GM23338 (cell line): ENCODE measurements around the gene TPH1. TPM values are rescaled to one million over a fixed set of nuclear protein-coding genes. Genes with fewer than 3 reads are reported as not detected.
A peak's percentile ranks its signal among the peaks of the same experiment; 100 is the strongest.

Source experiments
- ATAC-seq: fragments of 200-7000 bp; cut with Tn5 transposase; 3 replicates; pipeline ENCODE4 v1.9.1; 2020
- DNase-seq: peaks from one replicate; pipeline ENCODE4 v3.0.0-alpha.2; 2015; ENCODE audit warnings: low spot score
- H2AFZ ChIP-seq: fragments of 200-600 bp; sonication (generic); 2 replicates; pipeline ENCODE4 v1.8.0; 2016; ENCODE audit warnings: antibody characterized with exemption, mild to moderate bottlenecking, moderate library complexity
- H3F3A ChIP-seq: fragments of 200-600 bp; sonication (generic); replicated peaks from 2 replicates; pipeline ENCODE4 v1.8.0; 2017; ENCODE audit warnings: antibody characterized with exemption, mixed run types, low read depth
- H3K27ac ChIP-seq: fragments of 200-600 bp; sonication (generic); 2 replicates; pipeline ENCODE4 v1.6.1; 2016; ENCODE audit warnings: low read depth
- H3K27me3 ChIP-seq: fragments of 200-600 bp; sonication (generic); 2 replicates; pipeline ENCODE4 v1.8.0; 2016; ENCODE audit warnings: mild to moderate bottlenecking, mixed run types, moderate library complexity; ENCODE audit not compliant: insufficient read depth
- H3K36me3 ChIP-seq: fragments of 200-600 bp; sonication (generic); 2 replicates; pipeline ENCODE4 v1.8.0; 2016; ENCODE audit warnings: mild to moderate bottlenecking; ENCODE audit not compliant: insufficient read depth
- H3K4me1 ChIP-seq: fragments of 200-600 bp; sonication (generic); 2 replicates; pipeline ENCODE4 v1.8.0; 2016; ENCODE audit warnings: mild to moderate bottlenecking, moderate library complexity; ENCODE audit not compliant: insufficient read depth
- H3K4me2 ChIP-seq: fragments of 200-600 bp; sonication (generic); 2 replicates; pipeline ENCODE4 v1.7.1; 2017; ENCODE audit warnings: mixed run types
- H3K4me3 ChIP-seq: fragments of 200-600 bp; sonication (generic); 2 replicates; pipeline ENCODE4 v1.6.1; 2016; ENCODE audit warnings: mixed run types
- H3K79me2 ChIP-seq: fragments of 200-600 bp; sonication (generic); replicated peaks from 2 replicates; pipeline ENCODE4 v1.8.0; 2017; ENCODE audit warnings: mild to moderate bottlenecking; ENCODE audit not compliant: insufficient read depth
- H3K9me2 ChIP-seq: fragments of 200-600 bp; sonication (generic); 2 replicates; pipeline ENCODE4 v1.8.0; 2017; ENCODE audit not compliant: insufficient read depth
- H4K20me1 ChIP-seq: fragments of 200-600 bp; sonication (generic); replicated peaks from 2 replicates; pipeline ENCODE4 v1.8.0; 2017; ENCODE audit warnings: mild to moderate bottlenecking; ENCODE audit not compliant: insufficient read depth
- H3K27ac Mint-ChIP-seq: 2 replicates; pipeline ENCODE4 v1.8.0; 2020; ENCODE audit warnings: inconsistent platforms, mild to moderate bottlenecking, moderate library complexity, mixed read lengths
- H3K27me3 Mint-ChIP-seq: 3 replicates; pipeline ENCODE4 v1.8.0; 2022; ENCODE audit warnings: low read depth, mild to moderate bottlenecking, moderate library complexity, mixed read lengths, inconsistent platforms; ENCODE audit not compliant: insufficient read depth, poor library complexity
- H3K36me3 Mint-ChIP-seq: 3 replicates; pipeline ENCODE4 v1.8.0; 2021; ENCODE audit warnings: low read depth, mild to moderate bottlenecking, inconsistent platforms, moderate library complexity, mixed read lengths
- H3K4me1 Mint-ChIP-seq: 3 replicates; pipeline ENCODE4 v1.8.0; 2020; ENCODE audit warnings: mild to moderate bottlenecking, inconsistent platforms, mixed read lengths
- H3K4me3 Mint-ChIP-seq: 3 replicates; pipeline ENCODE4 v1.8.0; 2021; ENCODE audit warnings: moderate library complexity, mild to moderate bottlenecking, inconsistent platforms, mixed read lengths
- H3K9me3 Mint-ChIP-seq: 3 replicates; pipeline ENCODE4 v1.8.0; 2020; ENCODE audit warnings: moderate library complexity, mild to moderate bottlenecking, inconsistent platforms, mixed read lengths
- NANOG ChIP-seq: IDR thresholded peaks from 2 replicates; pipeline ENCODE4 v1.6.1; 2016; ENCODE audit warnings: antibody characterized with exemption, borderline replicate concordance
- ZNF114 ChIP-seq: fragments of 250-450 bp; sonication (Bioruptor Pico); IDR thresholded peaks from 2 replicates; pipeline ENCODE4 v1.5.0; 2020; ENCODE audit warnings: mild to moderate bottlenecking, moderate library complexity
- polyA plus RNA-seq: library from polyadenylated mRNA; unstranded; fragments of >200 nt; fragmentation: Nextera tagmentation; extraction: Ambion mirVana; gene quantifications from 2 replicates; pipeline ENCODE4 v1.2.1, GENCODE V29; 2016
- total RNA-seq: library from RNA; depleted of rRNA; stranded (reverse); fragments of >200 nt; shearing (Covaris generic); gene quantifications from 2 replicates; pipeline ENCODE4 v1.2.3, GENCODE V29; 2014
- TF ChIP-seq, protein P1 (sequence below): fragments of 250-450 bp; sonication (Bioruptor Pico); IDR thresholded peaks from 2 replicates; pipeline ENCODE4 v1.5.0; 2020; ENCODE audit warnings: mild to moderate bottlenecking, moderate library complexity
- TF ChIP-seq, protein P2 (sequence below), 2 experiments: fragments of 200-600 bp in 1 of 2; sonication (generic) in 1 of 2; conservative IDR thresholded peaks; 2 replicates each; pipeline versions ENCODE4 v1.5.1 to v1.6.1; 2016 to 2017; ENCODE audit warnings: antibody characterized with exemption in 2 of 2, low read depth in 2 of 2, mild to moderate bottlenecking in 2 of 2, moderate library complexity in 1 of 2

Gene TPH1
- total and polyA plus RNA-seq, 2 experiments from 2014 or later, result 0.07 to 0.13 TPM

DNA sequence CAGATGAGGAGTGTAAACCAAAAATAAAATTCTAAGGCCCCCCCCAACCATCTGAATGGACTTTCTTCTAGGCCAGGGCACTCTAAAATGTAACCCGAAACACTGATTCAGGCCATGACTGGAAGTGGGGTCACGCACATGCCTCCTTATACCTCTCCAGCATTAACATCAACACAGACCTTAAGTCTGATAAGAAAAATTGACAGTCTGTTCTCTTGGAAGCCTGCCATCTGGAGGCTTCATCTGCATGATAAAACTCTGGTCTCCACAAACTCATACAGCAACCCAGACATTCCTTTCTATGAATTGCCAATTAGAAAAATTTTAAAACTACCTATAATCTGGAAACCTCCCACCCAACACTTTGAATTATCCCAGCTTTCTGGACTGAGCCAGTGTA is 29.3 kb downstream of the TPH1 start (continued):
- TF ChIP-seq, protein P1, sequence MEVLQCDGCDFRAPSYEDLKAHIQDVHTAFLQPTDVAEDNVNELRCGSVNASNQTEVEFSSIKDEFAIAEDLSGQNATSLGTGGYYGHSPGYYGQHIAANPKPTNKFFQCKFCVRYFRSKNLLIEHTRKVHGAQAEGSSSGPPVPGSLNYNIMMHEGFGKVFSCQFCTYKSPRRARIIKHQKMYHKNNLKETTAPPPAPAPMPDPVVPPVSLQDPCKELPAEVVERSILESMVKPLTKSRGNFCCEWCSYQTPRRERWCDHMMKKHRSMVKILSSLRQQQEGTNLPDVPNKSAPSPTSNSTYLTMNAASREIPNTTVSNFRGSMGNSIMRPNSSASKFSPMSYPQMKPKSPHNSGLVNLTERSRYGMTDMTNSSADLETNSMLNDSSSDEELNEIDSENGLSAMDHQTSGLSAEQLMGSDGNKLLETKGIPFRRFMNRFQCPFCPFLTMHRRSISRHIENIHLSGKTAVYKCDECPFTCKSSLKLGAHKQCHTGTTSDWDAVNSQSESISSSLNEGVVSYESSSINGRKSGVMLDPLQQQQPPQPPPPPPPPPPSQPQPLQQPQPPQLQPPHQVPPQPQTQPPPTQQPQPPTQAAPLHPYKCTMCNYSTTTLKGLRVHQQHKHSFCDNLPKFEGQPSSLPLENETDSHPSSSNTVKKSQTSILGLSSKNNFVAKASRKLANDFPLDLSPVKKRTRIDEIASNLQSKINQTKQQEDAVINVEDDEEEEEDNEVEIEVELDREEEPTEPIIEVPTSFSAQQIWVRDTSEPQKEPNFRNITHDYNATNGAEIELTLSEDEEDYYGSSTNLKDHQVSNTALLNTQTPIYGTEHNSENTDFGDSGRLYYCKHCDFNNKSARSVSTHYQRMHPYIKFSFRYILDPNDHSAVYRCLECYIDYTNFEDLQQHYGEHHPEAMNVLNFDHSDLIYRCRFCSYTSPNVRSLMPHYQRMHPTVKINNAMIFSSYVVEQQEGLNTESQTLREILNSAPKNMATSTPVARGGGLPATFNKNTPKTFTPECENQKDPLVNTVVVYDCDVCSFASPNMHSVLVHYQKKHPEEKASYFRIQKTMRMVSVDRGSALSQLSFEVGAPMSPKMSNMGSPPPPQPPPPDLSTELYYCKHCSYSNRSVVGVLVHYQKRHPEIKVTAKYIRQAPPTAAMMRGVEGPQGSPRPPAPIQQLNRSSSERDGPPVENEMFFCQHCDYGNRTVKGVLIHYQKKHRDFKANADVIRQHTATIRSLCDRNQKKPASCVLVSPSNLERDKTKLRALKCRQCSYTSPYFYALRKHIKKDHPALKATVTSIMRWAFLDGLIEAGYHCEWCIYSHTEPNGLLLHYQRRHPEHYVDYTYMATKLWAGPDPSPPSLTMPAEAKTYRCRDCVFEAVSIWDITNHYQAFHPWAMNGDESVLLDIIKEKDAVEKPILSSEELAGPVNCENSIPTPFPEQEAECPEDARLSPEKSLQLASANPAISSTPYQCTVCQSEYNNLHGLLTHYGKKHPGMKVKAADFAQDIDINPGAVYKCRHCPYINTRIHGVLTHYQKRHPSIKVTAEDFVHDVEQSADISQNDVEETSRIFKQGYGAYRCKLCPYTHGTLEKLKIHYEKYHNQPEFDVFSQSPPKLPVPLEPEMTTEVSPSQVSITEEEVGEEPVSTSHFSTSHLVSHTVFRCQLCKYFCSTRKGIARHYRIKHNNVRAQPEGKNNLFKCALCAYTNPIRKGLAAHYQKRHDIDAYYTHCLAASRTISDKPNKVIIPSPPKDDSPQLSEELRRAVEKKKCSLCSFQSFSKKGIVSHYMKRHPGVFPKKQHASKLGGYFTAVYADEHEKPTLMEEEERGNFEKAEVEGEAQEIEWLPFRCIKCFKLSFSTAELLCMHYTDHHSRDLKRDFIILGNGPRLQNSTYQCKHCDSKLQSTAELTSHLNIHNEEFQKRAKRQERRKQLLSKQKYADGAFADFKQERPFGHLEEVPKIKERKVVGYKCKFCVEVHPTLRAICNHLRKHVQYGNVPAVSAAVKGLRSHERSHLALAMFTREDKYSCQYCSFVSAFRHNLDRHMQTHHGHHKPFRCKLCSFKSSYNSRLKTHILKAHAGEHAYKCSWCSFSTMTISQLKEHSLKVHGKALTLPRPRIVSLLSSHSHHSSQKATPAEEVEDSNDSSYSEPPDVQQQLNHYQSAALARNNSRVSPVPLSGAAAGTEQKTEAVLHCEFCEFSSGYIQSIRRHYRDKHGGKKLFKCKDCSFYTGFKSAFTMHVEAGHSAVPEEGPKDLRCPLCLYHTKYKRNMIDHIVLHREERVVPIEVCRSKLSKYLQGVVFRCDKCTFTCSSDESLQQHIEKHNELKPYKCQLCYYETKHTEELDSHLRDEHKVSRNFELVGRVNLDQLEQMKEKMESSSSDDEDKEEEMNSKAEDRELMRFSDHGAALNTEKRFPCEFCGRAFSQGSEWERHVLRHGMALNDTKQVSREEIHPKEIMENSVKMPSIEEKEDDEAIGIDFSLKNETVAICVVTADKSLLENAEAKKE, result no peak
- no peak for TF ChIP-seq ZNF114 (CRISPR knock-in tag)

GRCh38 chr11:18014876-18015275 is 31.2 kb downstream of the TPH1 start:
- H3K27ac ChIP-seq, result no peak overlapping the region
- peaks cover 19% of the 10 kb centered on the region for H3K27me3 ChIP-seq
- H3K4me3 ChIP-seq, result no peak overlapping the region
- TF ChIP-seq ZNF114 (CRISPR knock-in tag), result no peak
- no peak overlapping the region; the same call in 2 of the 3 replicates for H3K4me3 Mint-ChIP-seq
- no peak for ATAC-seq
- no peaks in the 10 kb centered on the region for H3K9me2 ChIP-seq
- no peaks in the 10 kb centered on the region for H3K9me3 Mint-ChIP-seq
- H3K79me2 ChIP-seq, result peaks cover 22% of the 10 kb centered on the region
- H3F3A ChIP-seq, result no peaks in the 10 kb centered on the region; the same call in 1 of the 2 replicates
- no peak overlapping the region for H3K27ac Mint-ChIP-seq
- no peaks in the 10 kb centered on the region; the same call in 2 of the 3 replicates for H3K36me3 Mint-ChIP-seq
- no peak for DNase-seq
- no peaks in the 10 kb centered on the region for H3K36me3 ChIP-seq
- H2AFZ ChIP-seq, result no peak overlapping the region
- H3K4me1 Mint-ChIP-seq, result peaks cover 22% of the 10 kb centered on the region
- H3K4me1 ChIP-seq, result peaks cover 16% of the 10 kb centered on the region
- H3K27me3 Mint-ChIP-seq, result peaks cover 9% of the 10 kb centered on the region
- H4K20me1 ChIP-seq, result no peaks in the 10 kb centered on the region; the same call in 1 of the 2 replicates
- H3K4me2 ChIP-seq, result no peak overlapping the region

DNA sequence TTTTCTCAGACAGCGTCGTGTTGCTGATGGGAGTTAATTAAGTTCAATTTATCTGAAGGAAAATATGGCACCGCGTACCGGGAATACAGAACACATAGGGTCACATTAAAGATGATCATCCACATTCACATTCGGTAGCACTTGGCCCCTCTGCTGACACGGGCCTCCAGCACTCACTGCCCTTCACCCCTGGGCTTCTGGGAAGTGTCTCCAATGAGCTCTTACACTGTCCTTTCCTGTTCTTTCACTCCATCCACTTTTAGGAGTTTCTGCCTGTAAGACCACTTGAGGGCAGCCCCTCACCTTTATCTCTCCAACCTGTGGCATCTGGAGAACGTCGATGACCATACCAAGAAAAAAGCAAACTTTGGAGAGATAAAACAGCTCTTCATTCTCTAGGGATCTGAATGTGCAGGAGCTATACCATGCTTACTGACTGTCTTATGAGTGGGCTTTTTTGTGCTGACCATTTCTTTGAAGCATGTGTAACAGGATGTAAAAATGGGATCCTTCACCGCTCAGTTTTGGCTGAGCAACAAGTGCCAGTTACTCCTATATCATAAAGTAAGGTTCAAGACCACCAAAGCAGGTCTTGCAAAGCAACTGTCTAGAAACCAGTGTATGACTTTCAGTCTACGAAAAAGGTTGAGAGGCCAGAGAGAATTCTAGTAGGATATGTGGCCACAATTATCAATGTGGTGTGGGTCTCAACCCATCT is 32.1 kb downstream of the TPH1 start:
- H3K36me3 ChIP-seq, result no peaks in the 10 kb centered on the region
- ATAC-seq (peak; percentile 10), DNase-seq (peak; percentile 60)
- Mint-ChIP-seq H3K9me3 (no peaks in the 10 kb centered on the region), H3K27ac (no peak overlapping the region), H3K36me3 (no peaks in the 10 kb centered on the region; the same call in 2 of the 3 replicates), H3K4me1 (peaks cover 25% of the 10 kb centered on the region), H3K27me3 (peaks cover 9% of the 10 kb centered on the region), H3K4me3 (peak overlapping the region; percentile 84)
- peak overlapping the region; percentile 93 for H3K4me2 ChIP-seq
- no peak overlapping the region for H3K27ac ChIP-seq
- H3K9me2 ChIP-seq, result no peaks in the 10 kb centered on the region
- no peak for TF ChIP-seq NANOG
- TF ChIP-seq, protein P2, sequence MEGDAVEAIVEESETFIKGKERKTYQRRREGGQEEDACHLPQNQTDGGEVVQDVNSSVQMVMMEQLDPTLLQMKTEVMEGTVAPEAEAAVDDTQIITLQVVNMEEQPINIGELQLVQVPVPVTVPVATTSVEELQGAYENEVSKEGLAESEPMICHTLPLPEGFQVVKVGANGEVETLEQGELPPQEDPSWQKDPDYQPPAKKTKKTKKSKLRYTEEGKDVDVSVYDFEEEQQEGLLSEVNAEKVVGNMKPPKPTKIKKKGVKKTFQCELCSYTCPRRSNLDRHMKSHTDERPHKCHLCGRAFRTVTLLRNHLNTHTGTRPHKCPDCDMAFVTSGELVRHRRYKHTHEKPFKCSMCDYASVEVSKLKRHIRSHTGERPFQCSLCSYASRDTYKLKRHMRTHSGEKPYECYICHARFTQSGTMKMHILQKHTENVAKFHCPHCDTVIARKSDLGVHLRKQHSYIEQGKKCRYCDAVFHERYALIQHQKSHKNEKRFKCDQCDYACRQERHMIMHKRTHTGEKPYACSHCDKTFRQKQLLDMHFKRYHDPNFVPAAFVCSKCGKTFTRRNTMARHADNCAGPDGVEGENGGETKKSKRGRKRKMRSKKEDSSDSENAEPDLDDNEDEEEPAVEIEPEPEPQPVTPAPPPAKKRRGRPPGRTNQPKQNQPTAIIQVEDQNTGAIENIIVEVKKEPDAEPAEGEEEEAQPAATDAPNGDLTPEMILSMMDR (conservative IDR thresholded peaks at IDR 0.05; ENCODE audit: low read depth in 2 of 2), result peak; percentile 38 to 67
- peaks cover 27% of the 10 kb centered on the region for H3K79me2 ChIP-seq
- H3K27me3 ChIP-seq, result peaks cover 19% of the 10 kb centered on the region
- H2AFZ ChIP-seq, result peak overlapping the region; percentile 99
- H3K4me1 ChIP-seq, result peaks cover 16% of the 10 kb centered on the region
- H4K20me1 ChIP-seq, result no peaks in the 10 kb centered on the region; the same call in none of the 2 replicates
- no peaks in the 10 kb centered on the region; the same call in 1 of the 2 replicates for H3F3A ChIP-seq
- peak overlapping the region; percentile 99 for H3K4me3 ChIP-seq
